ENCODE measurements around the gene TAAR8.
"Not testable (repeated sequence)": the region's sequence is repeated elsewhere in the genome, so short reads cannot be mapped to it uniquely, and the experiment has no call there.

TAAR8 gene

DNA sequence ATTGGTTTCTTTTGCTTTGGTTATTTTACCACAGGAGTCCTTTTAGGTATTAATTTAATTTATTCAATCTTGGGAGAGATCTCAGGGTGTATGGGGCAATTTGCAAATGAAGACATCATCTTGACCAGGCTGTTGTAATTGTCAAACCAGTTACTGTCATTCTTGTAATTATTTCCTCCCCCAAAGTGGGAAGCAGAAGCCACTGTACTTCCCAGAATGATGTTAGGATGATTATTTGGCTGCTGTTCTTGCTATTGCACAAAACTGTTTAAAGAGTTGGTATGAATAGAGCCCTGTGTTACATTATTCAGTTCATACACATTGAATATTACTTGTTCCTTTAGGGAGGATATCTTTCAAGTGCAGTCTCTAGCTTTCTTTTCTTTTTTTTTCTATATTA is 19.3 kb downstream of the TAAR8 start:
- no peaks in the 10 kb centered on the region for H3K4me1 ChIP-seq
- H3K27ac ChIP-seq: no peak overlapping the region
- no peaks in the 10 kb centered on the region for H3K27me3 ChIP-seq
- H3K9me3 ChIP-seq: no peaks in the 10 kb centered on the region
- no peak overlapping the region for H3K4me2 ChIP-seq
- no peaks in the 10 kb centered on the region for H4K20me1 ChIP-seq
- no peak for TF ChIP-seq Cebpa-rat (IDR thresholded peaks at IDR 0.05)
- no peak overlapping the region for H3K4me3 ChIP-seq
- H3K9ac ChIP-seq: no peak overlapping the region
- H3K36me3 ChIP-seq: no peaks in the 10 kb centered on the region

DNA sequence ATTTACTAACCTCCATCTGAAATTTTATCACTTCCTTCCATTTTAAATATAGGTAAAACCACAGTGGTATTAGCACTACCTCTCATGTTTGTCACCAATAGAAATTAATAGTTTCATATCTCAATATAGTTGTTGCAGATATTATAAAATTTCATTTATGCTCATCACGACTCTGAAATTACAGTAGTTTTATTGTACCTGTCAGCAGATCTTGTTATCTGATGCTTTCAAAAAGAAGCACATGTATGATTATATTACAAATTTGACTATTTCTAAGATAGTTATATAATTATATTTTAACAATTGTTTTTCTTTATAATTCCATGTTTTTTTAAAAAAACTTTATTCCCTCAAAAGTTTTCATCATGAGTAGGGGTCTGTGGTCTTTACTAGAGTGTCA is 32.2 kb downstream of the TAAR8 start:
- Histone ChIP-seq H3K27me3 (no peaks in the 10 kb centered on the region), H3K4me1 (no peaks in the 10 kb centered on the region), H3K4me3 (no peak overlapping the region), H3K36me3 (no peaks in the 10 kb centered on the region), H3K4me2 (no peak overlapping the region), H3K9me3 (no peaks in the 10 kb centered on the region), H4K20me1 (no peaks in the 10 kb centered on the region), H3K27ac (no peak overlapping the region), H3K9ac (no peak overlapping the region)
- no peak for TF ChIP-seq Cebpa-rat (IDR thresholded peaks at IDR 0.05)

DNA sequence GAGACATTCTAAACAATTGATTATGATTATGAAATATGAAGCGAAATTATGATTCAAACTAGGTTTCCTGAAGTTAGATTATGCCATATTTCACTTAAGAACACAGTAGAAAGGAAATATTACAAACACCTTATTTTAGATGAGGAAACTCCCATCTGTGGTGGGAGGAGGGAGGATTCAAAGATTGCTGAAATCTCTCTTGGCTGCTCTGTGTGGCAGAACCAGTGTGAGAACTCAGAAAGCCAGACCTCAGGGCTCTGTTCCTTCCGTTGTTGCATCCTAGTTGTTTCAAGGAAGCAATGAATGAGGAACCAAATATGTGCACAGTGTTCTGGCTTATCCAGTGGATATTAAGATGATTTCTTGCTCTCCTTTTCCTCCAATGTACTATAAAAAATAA is 35.0 kb downstream of the TAAR8 start:
- no peak overlapping the region for H3K9ac ChIP-seq
- H3K4me1 ChIP-seq: no peaks in the 10 kb centered on the region
- no peak overlapping the region for H3K4me2 ChIP-seq
- no peak overlapping the region for H3K27ac ChIP-seq
- no peaks in the 10 kb centered on the region for H3K27me3 ChIP-seq
- no peaks in the 10 kb centered on the region for H3K9me3 ChIP-seq
- H4K20me1 ChIP-seq: no peaks in the 10 kb centered on the region
- TF ChIP-seq Cebpa-rat (IDR thresholded peaks at IDR 0.05): no peak
- no peaks in the 10 kb centered on the region for H3K36me3 ChIP-seq
- H3K4me3 ChIP-seq: no peak overlapping the region

DNA sequence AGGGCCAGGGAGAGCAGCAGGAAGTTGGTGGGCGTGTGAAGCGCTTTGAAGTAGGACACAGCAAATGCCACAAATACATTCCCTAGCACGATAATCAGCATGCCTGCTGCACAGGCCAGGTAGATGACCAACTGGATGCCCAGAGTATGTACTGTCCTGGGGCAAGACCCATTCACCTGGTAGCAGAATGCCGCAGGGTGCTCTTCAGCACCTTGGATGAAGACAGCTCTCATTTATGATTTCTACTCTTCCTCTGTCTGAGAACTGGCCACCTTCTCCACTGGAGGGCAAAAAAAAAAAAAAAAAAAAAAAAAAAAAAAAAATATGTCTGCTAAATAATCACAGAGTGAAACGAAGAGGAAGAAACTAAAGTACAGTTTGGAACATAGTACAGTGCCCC is 37.0 kb downstream of the TAAR8 start, which contains the start of gene TAAR5:
Gene TAAR5 (minus strand): TSS at position 288 of the 400 bp plus-strand sequence. CDS start 55 bp downstream, at position 233.
- Histone ChIP-seq H3K27me3 (no peaks in the 10 kb centered on the region), H3K4me1 (no peaks in the 10 kb centered on the region), H3K4me3 (no peak within 1 kb of the TSS), H3K9me3 (no peaks in the 10 kb centered on the region), H3K27ac (no peak within 1 kb of the TSS), H3K36me3 (no peaks in the 10 kb centered on the region), H3K4me2 (no peak within 1 kb of the TSS), H3K9ac (no peak within 1 kb of the TSS), H4K20me1 (no peaks in the 10 kb centered on the region)
- TF ChIP-seq Cebpa-rat (IDR thresholded peaks at IDR 0.05): no peak

DNA sequence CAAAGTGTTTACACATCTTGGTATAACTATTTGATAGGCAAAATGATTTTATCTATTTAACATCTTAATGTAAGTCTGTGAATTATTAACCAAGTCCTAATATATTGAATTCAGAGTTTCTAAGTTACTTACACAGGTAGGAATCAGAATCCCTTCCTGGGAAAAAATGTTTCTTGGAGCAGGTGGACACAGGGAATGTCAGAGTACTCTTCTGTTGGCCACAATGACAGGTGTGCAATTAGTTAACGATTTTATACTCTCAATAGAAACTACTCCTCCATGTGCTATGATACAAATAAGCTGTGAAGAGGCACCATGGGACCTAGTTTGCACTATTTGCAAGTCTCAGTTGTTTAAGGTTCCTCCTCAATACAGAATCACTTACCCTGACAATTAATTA is 37.9 kb downstream of the TAAR8 start:
- Histone ChIP-seq H3K27me3 (no peaks in the 10 kb centered on the region), H3K9me3 (no peaks in the 10 kb centered on the region), H4K20me1 (no peaks in the 10 kb centered on the region), H3K9ac (no peak overlapping the region), H3K27ac (no peak overlapping the region), H3K4me3 (no peak overlapping the region), H3K36me3 (no peaks in the 10 kb centered on the region), H3K4me1 (no peaks in the 10 kb centered on the region), H3K4me2 (no peak overlapping the region)
- TF ChIP-seq Cebpa-rat (IDR thresholded peaks at IDR 0.05): no peak

DNA sequence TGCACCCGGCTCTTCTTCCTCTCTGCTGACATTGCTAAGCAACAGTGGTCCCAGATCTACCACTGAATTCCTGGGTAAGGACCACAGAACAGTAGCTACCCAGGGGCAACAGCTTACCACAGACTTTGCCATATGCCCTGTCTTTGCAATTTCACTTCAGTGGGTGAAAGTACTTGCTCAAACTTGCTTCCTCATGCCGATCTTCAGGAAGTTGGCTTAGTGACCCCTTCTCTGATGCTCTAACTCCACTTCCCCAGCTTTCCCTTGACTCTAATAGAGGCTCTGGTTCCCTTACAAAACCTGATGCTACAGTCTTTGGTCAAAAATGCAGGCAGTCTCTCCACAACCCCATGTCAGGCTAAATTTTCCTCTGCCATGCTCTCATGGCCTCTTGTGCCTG is 40.4 kb downstream of the TAAR8 start:
- no peaks in the 10 kb centered on the region for H3K27me3 ChIP-seq
- no peaks in the 10 kb centered on the region for H3K9me3 ChIP-seq
- H4K20me1 ChIP-seq: no peaks in the 10 kb centered on the region
- H3K4me2 ChIP-seq: no peak overlapping the region
- H3K4me3 ChIP-seq: no peak overlapping the region
- no peak overlapping the region for H3K27ac ChIP-seq
- no peaks in the 10 kb centered on the region for H3K36me3 ChIP-seq
- no peak overlapping the region for H3K9ac ChIP-seq
- H3K4me1 ChIP-seq: no peaks in the 10 kb centered on the region
- TF ChIP-seq Cebpa-rat (IDR thresholded peaks at IDR 0.05): no peak

DNA sequence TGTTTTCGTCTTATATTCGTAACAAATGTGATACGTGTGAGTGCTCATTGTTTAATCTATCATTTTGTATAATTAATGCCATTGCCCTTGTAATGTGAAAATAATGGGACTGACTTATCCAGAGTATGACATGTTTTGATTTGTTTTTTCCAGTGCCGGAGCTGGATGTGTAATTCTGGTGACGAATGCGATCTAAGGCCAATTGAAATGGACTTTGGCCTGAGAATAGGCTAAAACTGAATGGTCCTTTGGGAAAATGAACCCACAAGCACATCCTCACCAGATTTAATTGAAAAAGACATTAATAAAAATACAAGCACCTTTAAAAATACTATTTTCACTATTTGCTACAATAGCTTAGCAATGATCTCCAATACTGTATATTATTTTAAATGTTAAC is 43.7 kb downstream of the TAAR8 start:
- no peak overlapping the region for H3K9ac ChIP-seq
- H3K36me3 ChIP-seq: no peaks in the 10 kb centered on the region
- H3K27me3 ChIP-seq: no peaks in the 10 kb centered on the region
- H4K20me1 ChIP-seq: no peaks in the 10 kb centered on the region
- no peak overlapping the region for H3K4me3 ChIP-seq
- TF ChIP-seq Cebpa-rat (IDR thresholded peaks at IDR 0.05): no peak
- no peak overlapping the region for H3K27ac ChIP-seq
- no peaks in the 10 kb centered on the region for H3K4me1 ChIP-seq
- no peak overlapping the region for H3K4me2 ChIP-seq
- H3K9me3 ChIP-seq: no peaks in the 10 kb centered on the region

DNA sequence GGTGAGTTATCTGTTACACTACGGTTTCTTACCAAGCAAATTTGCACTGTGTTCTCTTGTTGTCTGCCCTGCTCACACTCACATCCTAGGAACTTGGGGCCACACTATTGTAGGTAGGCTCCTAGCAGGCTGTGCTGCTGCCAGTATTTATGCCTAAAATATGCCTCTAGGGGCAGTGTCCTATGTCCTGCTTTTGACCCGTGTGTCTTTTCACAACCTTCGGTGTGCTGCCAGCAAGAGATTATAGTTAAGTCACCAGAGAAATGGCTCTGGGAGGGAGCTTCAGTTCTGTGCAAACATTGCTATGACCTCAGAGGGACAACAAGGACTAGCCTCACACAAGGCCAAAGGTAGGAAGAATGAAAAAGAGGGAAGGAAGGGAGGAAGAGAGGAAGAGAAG is 46.0 kb downstream of the TAAR8 start:
- no peak overlapping the region for H3K4me3 ChIP-seq
- H3K4me2 ChIP-seq: no peak overlapping the region
- no peaks in the 10 kb centered on the region for H4K20me1 ChIP-seq
- H3K9me3 ChIP-seq: no peaks in the 10 kb centered on the region
- no peaks in the 10 kb centered on the region for H3K36me3 ChIP-seq
- no peak overlapping the region for H3K27ac ChIP-seq
- no peak overlapping the region for H3K9ac ChIP-seq
- H3K4me1 ChIP-seq: no peaks in the 10 kb centered on the region
- H3K27me3 ChIP-seq: no peaks in the 10 kb centered on the region
- no peak for TF ChIP-seq Cebpa-rat (IDR thresholded peaks at IDR 0.05)

DNA sequence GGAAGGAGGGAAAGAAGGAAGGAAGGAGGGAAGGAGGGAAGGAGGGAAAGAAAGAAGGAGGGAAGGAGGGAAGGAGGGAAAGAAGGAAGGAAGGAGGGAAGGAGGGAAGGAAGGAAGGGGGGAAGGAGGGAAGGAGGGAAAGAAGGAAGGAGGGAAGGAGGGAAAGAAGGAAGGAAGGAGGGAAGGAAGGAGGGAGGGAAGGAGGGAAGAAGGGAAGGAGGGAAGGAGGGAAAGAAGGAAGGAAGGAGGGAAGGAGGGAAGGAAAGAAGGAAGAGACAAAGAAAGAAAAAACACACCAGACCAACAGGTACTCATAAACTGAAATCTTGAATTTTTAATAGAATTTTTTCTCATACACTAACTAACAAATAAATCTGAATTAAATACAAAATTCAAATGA is 48.4 kb downstream of the TAAR8 start:
- H3K4me2 ChIP-seq, H3K4me3 ChIP-seq, H3K4me1 ChIP-seq, H3K27me3 ChIP-seq, H3K27ac ChIP-seq, H3K36me3 ChIP-seq, H3K9ac ChIP-seq, H4K20me1 ChIP-seq, H3K9me3 ChIP-seq: not testable (repeated sequence)

All from BLaER1 (cell line).